Measurements from ENCODE around the gene DNALI1. TPM values are rescaled to one million over a fixed set of nuclear protein-coding genes. Genes with fewer than 3 reads are reported as not detected.

Gene DNALI1
- total and polyA plus RNA-seq, 2 experiments from 2014 or later, result 0.32 to 2.1 TPM

GRCh38 chr1:37593726-37594125 lies 37.0 kb downstream of the DNALI1 start:
- no peak for DNase-seq
- Histone ChIP-seq H3K4me1 (ENCODE audit: insufficient read depth) (peaks cover 20% of the 10 kb centered on the region), H3K9me3 (ENCODE audit: low read depth) (no peaks in the 10 kb centered on the region), H3K27ac (no peak overlapping the region), H3F3A (ENCODE audit: insufficient read depth) (peaks cover 9% of the 10 kb centered on the region; the same call in 1 of the 2 replicates), H2AFZ (no peak overlapping the region), H4K20me1 (ENCODE audit: insufficient read depth) (no peaks in the 10 kb centered on the region), H3K36me3 (ENCODE audit: low read depth) (peaks cover 35% of the 10 kb centered on the region), H3K79me2 (ENCODE audit: insufficient read depth) (peaks cover 70% of the 10 kb centered on the region), H3K9ac (no peak overlapping the region), H3K4me3 (peak overlapping the region; percentile 99), H3K4me2 (ENCODE audit: unreplicated experiment) (peak overlapping the region; percentile 98), H3K27me3 (replicated peaks; ENCODE audit: insufficient read depth) (no peaks in the 10 kb centered on the region), H3K9me2 (ENCODE audit: insufficient read depth) (no peaks in the 10 kb centered on the region)
- WGBS, 2 experiments (ENCODE audit: low coverage in 1 of 2, low lambda C conversion rate in 2 of 2, missing lambda C conversion rate in 2 of 2), result 94% methylated on average over 6 of the region's 6 CpGs
- in situ Hi-C loops (cut with MboI), result no loop called here
- TF ChIP-seq EZH2 (IDR thresholded peaks at IDR 0.05; ENCODE audit: insufficient read depth, poor library complexity, severe bottlenecking) (no peak), EZH2phosphoT487 (IDR thresholded peaks at IDR 0.05; ENCODE audit: insufficient read depth, low read depth) (no peak)

GRCh38 chr1:37595440-37596181 lies 38.9 kb downstream of the DNALI1 start, which contains the start of gene GNL2:
Gene GNL2 (minus strand): TSS chr1:37595937. CDS start chr1:37595822, 115 bp downstream.
- no peaks in the 10 kb centered on the region for H4K20me1 ChIP-seq (ENCODE audit: insufficient read depth)
- peak within 1 kb of the TSS; percentile 96 for H3K27ac ChIP-seq
- TF ChIP-seq EZH2 (IDR thresholded peaks at IDR 0.05; ENCODE audit: insufficient read depth, poor library complexity, severe bottlenecking) (no peak), EZH2phosphoT487 (IDR thresholded peaks at IDR 0.05; ENCODE audit: insufficient read depth, low read depth) (no peak)
- H3K36me3 ChIP-seq (ENCODE audit: low read depth), result peaks cover 24% of the 10 kb centered on the region
- in situ Hi-C loops (cut with MboI), result no loop called here
- peak within 1 kb of the TSS; percentile 99 for H3K4me3 ChIP-seq
- peaks cover 20% of the 10 kb centered on the region for H3K4me1 ChIP-seq (ENCODE audit: insufficient read depth)
- peaks cover 51% of the 10 kb centered on the region for H3K79me2 ChIP-seq (ENCODE audit: insufficient read depth)
- no peaks in the 10 kb centered on the region for H3K9me2 ChIP-seq (ENCODE audit: insufficient read depth)
- no peaks in the 10 kb centered on the region for H3K27me3 ChIP-seq (replicated peaks; ENCODE audit: insufficient read depth)
- no peaks in the 10 kb centered on the region for H3K9me3 ChIP-seq (ENCODE audit: low read depth)
- 1% methylated on average over 49 to 51 of the region's 51 CpGs for WGBS, 2 experiments (ENCODE audit: low coverage in 1 of 2, low lambda C conversion rate in 2 of 2, missing lambda C conversion rate in 2 of 2)
- peak; percentile 100 for DNase-seq
- peak within 1 kb of the TSS; percentile 100 for H3K4me2 ChIP-seq (ENCODE audit: unreplicated experiment)
- peak within 1 kb of the TSS; percentile 94 for H3K9ac ChIP-seq
- H2AFZ ChIP-seq, result peak within 1 kb of the TSS; percentile 98
- H3F3A ChIP-seq (ENCODE audit: insufficient read depth), result peaks cover 9% of the 10 kb centered on the region; the same call in 1 of the 2 replicates

GRCh38 chr1:37596182-37596667 lies 39.5 kb downstream of the DNALI1 start:
- H3K9me2 ChIP-seq (ENCODE audit: insufficient read depth), result no peaks in the 10 kb centered on the region
- H3F3A ChIP-seq (ENCODE audit: insufficient read depth), result peaks cover 9% of the 10 kb centered on the region; the same call in 1 of the 2 replicates
- H4K20me1 ChIP-seq (ENCODE audit: insufficient read depth), result no peaks in the 10 kb centered on the region
- peak overlapping the region; percentile 96 for H3K27ac ChIP-seq
- H3K4me3 ChIP-seq, result peak overlapping the region; percentile 99
- peaks cover 19% of the 10 kb centered on the region for H3K36me3 ChIP-seq (ENCODE audit: low read depth)
- 3% methylated on average over 3 of the region's 3 CpGs for WGBS, 2 experiments (ENCODE audit: low coverage in 1 of 2, low lambda C conversion rate in 2 of 2, missing lambda C conversion rate in 2 of 2)
- H3K27me3 ChIP-seq (replicated peaks; ENCODE audit: insufficient read depth), result no peaks in the 10 kb centered on the region
- H3K9me3 ChIP-seq (ENCODE audit: low read depth), result no peaks in the 10 kb centered on the region
- TF ChIP-seq EZH2 (IDR thresholded peaks at IDR 0.05; ENCODE audit: insufficient read depth, poor library complexity, severe bottlenecking), result no peak
- no peak for TF ChIP-seq EZH2phosphoT487 (IDR thresholded peaks at IDR 0.05; ENCODE audit: insufficient read depth, low read depth)
- DNase-seq, result no peak
- peak overlapping the region; percentile 98 for H2AFZ ChIP-seq
- in situ Hi-C loops (cut with MboI), result no loop called here
- peak overlapping the region; percentile 100 for H3K4me2 ChIP-seq (ENCODE audit: unreplicated experiment)
- H3K9ac ChIP-seq, result peak overlapping the region; percentile 94
- peaks cover 45% of the 10 kb centered on the region for H3K79me2 ChIP-seq (ENCODE audit: insufficient read depth)
- H3K4me1 ChIP-seq (ENCODE audit: insufficient read depth), result peaks cover 20% of the 10 kb centered on the region

GRCh38 chr1:37599940-37600339 lies 43.2 kb downstream of the DNALI1 start:
- no peak overlapping the region for H3K4me2 ChIP-seq (ENCODE audit: unreplicated experiment)
- H3K27ac ChIP-seq, result no peak overlapping the region
- H4K20me1 ChIP-seq (ENCODE audit: insufficient read depth), result no peaks in the 10 kb centered on the region
- H3F3A ChIP-seq (ENCODE audit: insufficient read depth), result peaks cover 9% of the 10 kb centered on the region; the same call in 1 of the 2 replicates
- 0 out of 2 replicates have a peak, but pooled peaks cover 6% of the 10 kb centered on the region for H3K4me1 ChIP-seq (ENCODE audit: insufficient read depth)
- no peak overlapping the region for H3K9ac ChIP-seq
- no peaks in the 10 kb centered on the region for H3K36me3 ChIP-seq (ENCODE audit: low read depth)
- in situ Hi-C loops (cut with MboI), result no loop called here
- H3K4me3 ChIP-seq, result no peak overlapping the region
- 57% methylated on average over 5 of the region's 5 CpGs for WGBS, 2 experiments (ENCODE audit: low coverage in 1 of 2, low lambda C conversion rate in 2 of 2, missing lambda C conversion rate in 2 of 2)
- TF ChIP-seq EZH2phosphoT487 (IDR thresholded peaks at IDR 0.05; ENCODE audit: insufficient read depth, low read depth) (no peak), EZH2 (IDR thresholded peaks at IDR 0.05; ENCODE audit: insufficient read depth, poor library complexity, severe bottlenecking) (no peak)
- DNase-seq, result no peak
- no peak overlapping the region for H2AFZ ChIP-seq
- no peaks in the 10 kb centered on the region for H3K27me3 ChIP-seq (replicated peaks; ENCODE audit: insufficient read depth)
- no peaks in the 10 kb centered on the region for H3K9me2 ChIP-seq (ENCODE audit: insufficient read depth)
- no peaks in the 10 kb centered on the region for H3K9me3 ChIP-seq (ENCODE audit: low read depth)
- H3K79me2 ChIP-seq (ENCODE audit: insufficient read depth), result peaks cover 8% of the 10 kb centered on the region

All from GM23248 (cell line).